IPS-NIHi7 (cell line): ENCODE results near the gene DMC1.
"Not testable (repeated sequence)": the region's sequence is repeated elsewhere in the genome, so short reads cannot be mapped to it uniquely, and the experiment has no call there.

Experiments
- DNase-seq: peaks from one replicate; pipeline ENCODE4 v3.0.0; 2012; ENCODE audit warnings: mixed read lengths; ENCODE audit errors: extremely low spot score

Gene DMC1

DNA sequence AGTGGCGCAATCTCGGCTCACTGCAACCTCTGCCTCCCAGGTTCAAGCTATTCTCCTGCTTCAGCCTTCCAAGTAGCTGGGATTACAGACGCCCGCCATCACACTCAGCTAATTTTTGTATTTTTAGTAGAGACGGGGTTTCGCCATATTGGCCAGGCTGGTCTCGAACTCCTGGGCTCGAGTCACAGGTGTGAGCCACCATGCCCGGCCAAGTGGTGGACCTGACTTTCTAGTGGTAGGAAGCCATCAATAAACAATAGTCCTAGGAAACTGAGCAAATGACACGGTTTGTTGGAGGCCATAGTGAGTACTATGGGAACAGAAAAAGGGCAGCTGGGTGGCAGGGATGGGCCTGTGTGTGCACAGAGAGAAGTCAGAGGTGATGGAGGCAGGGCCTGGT is 99.8 kb downstream of the DMC1 start:
- DNase-seq: not testable (repeated sequence)

DNA sequence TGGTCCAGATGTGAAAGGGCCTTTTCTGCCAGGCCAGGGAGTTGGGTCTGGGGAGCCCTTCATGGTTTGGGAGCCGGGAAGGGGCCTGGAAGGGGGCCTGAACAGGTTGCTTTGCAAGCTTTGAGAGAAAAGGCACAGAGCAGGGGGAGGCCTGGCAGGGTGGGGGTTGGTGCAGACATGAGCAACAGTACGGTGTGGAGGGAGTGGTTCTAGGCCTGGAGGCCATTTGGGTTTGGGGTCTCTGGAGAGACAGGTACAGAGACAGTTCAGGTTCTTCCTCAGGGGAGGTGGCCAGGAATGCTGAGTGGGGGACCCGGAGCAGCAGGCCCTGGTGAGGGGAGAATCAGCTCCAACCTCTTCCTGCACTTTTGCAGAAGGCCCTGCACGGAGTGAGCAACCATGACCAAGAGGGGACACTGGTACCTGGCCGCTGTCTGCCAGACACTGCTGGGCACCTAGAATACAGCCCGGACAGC is 100.6 kb downstream of the DMC1 start:
- no peak for DNase-seq
